Glutamatergic neuron (in vitro differentiated cells): ENCODE data around the gene PCSK5. TPM values are rescaled to one million over a fixed set of nuclear protein-coding genes. Genes with fewer than 3 reads are reported as not detected.

Source experiments
- DNase-seq: peaks from one replicate; pipeline ENCODE4 v3.0.0; 2022
- H3K27ac Mint-ChIP-seq: one replicate; pipeline ENCODE4 v1.8.0; 2020; ENCODE audit warnings: mild to moderate bottlenecking, mixed read lengths, inconsistent platforms; ENCODE audit not compliant: unreplicated experiment
- H3K27me3 Mint-ChIP-seq: one replicate; pipeline ENCODE4 v1.8.0; 2020; ENCODE audit warnings: mild to moderate bottlenecking, moderate library complexity, mixed read lengths, inconsistent platforms; ENCODE audit not compliant: unreplicated experiment
- H3K36me3 Mint-ChIP-seq: one replicate; pipeline ENCODE4 v1.8.0; 2020; ENCODE audit warnings: mild to moderate bottlenecking, mixed read lengths, inconsistent platforms; ENCODE audit not compliant: unreplicated experiment
- H3K4me1 Mint-ChIP-seq: one replicate; pipeline ENCODE4 v1.8.0; 2020; ENCODE audit warnings: mild to moderate bottlenecking, low read depth, mixed read lengths, inconsistent platforms; ENCODE audit not compliant: unreplicated experiment
- H3K4me3 Mint-ChIP-seq: one replicate; pipeline ENCODE4 v1.8.0; 2020; ENCODE audit warnings: mild to moderate bottlenecking, mixed read lengths, inconsistent platforms; ENCODE audit not compliant: unreplicated experiment
- H3K9me3 Mint-ChIP-seq: one replicate; pipeline ENCODE4 v1.8.0; 2020; ENCODE audit warnings: mild to moderate bottlenecking, moderate library complexity, mixed read lengths, inconsistent platforms; ENCODE audit not compliant: unreplicated experiment
- total RNA-seq: library from RNA; stranded (reverse); fragmentation: NEBNext Ultra II Directional; extraction: Animal tissue kit (Norgen Biotek cat#: 25700); gene quantifications from one replicate; pipeline ENCODE4 v1.2.1, GENCODE V29; 2021; ENCODE audit not compliant: unreplicated experiment
- TF ChIP-seq, protein P1 (sequence below): fragments of 200-600 bp; sonication (generic); IDR thresholded peaks from one replicate; pipeline ENCODE4 v1.5.0; 2021; ENCODE audit not compliant: partially characterized antibody, unreplicated experiment

PCSK5 gene
- total RNA-seq, 1 donor from 2014 or later, result 9.6 TPM

DNA sequence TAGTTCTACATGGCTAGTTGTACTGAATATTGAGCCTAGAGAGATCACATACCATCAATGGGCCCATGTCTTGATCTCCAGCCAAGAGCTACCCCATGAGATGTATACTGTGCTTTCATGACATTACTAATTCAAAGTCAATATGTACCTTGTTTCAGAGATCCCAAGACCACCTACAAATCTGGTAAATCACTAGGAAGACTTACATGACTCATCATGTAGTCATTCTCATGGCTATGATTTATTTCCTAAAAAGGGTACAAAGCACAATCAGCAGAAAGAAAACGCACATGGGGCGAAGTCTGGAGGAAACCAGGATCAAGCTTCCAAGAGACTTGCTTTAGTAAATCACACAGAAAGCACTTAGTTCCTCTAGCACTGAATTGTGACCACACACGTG, 103.0 kb downstream of the PCSK5 start:
- Mint-ChIP-seq H3K36me3 (no peaks in the 10 kb centered on the region), H3K4me1 (peaks cover 2% of the 10 kb centered on the region), H3K27ac (no peak overlapping the region), H3K27me3 (peaks cover 2% of the 10 kb centered on the region), H3K4me3 (no peak overlapping the region), H3K9me3 (peaks cover 3% of the 10 kb centered on the region)
- DNase-seq, result no peak
- TF ChIP-seq, protein P1, sequence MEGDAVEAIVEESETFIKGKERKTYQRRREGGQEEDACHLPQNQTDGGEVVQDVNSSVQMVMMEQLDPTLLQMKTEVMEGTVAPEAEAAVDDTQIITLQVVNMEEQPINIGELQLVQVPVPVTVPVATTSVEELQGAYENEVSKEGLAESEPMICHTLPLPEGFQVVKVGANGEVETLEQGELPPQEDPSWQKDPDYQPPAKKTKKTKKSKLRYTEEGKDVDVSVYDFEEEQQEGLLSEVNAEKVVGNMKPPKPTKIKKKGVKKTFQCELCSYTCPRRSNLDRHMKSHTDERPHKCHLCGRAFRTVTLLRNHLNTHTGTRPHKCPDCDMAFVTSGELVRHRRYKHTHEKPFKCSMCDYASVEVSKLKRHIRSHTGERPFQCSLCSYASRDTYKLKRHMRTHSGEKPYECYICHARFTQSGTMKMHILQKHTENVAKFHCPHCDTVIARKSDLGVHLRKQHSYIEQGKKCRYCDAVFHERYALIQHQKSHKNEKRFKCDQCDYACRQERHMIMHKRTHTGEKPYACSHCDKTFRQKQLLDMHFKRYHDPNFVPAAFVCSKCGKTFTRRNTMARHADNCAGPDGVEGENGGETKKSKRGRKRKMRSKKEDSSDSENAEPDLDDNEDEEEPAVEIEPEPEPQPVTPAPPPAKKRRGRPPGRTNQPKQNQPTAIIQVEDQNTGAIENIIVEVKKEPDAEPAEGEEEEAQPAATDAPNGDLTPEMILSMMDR, result no peak

DNA sequence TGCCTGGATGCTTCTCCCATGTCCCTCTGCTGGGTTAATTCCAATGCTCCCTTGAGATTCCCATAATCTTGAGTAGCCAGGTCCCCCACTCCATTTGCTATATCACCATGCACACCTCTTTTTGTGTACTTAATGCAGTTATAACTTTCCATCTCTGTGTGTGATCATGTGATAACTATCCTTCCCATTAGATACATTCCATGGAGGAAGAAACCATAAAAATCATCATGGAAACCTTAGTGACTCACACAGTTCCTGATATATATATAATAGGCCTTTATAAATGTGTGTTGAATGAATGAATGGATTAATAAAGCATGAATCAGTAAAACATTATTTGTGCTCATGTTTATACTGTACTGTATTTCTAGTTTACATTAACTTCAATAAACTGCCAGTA, 104.6 kb downstream of the PCSK5 start:
- TF ChIP-seq, protein P1, result no peak
- Mint-ChIP-seq H3K27ac (no peak overlapping the region), H3K4me1 (peaks cover 3% of the 10 kb centered on the region), H3K27me3 (no peaks in the 10 kb centered on the region), H3K4me3 (no peak overlapping the region), H3K36me3 (no peaks in the 10 kb centered on the region), H3K9me3 (peaks cover 3% of the 10 kb centered on the region)
- no peak for DNase-seq

DNA sequence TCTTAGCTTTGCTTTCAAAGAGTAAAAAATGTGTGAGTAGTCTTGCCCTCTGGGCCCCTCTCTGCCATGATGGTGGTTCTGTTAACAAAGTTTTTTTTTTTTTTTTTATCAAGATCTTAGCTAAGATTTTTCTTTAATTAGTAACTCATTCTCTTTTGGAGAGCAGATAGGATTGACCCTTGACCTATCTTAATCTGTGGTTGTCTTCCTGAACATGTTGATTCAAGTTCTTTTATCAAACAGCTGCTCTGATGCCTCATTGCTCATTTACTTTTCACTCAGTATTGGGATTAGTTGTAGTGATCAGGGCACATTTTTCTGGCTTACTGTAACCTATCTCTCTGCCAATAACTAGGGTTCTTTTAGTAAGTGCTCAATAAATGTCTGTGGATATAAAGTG, 106.3 kb downstream of the PCSK5 start:
- Mint-ChIP-seq H3K36me3 (no peaks in the 10 kb centered on the region), H3K4me1 (peaks cover 9% of the 10 kb centered on the region), H3K9me3 (peaks cover 3% of the 10 kb centered on the region), H3K27me3 (no peaks in the 10 kb centered on the region), H3K4me3 (no peak overlapping the region), H3K27ac (no peak overlapping the region)
- no peak for DNase-seq
- TF ChIP-seq, protein P1, result no peak

DNA sequence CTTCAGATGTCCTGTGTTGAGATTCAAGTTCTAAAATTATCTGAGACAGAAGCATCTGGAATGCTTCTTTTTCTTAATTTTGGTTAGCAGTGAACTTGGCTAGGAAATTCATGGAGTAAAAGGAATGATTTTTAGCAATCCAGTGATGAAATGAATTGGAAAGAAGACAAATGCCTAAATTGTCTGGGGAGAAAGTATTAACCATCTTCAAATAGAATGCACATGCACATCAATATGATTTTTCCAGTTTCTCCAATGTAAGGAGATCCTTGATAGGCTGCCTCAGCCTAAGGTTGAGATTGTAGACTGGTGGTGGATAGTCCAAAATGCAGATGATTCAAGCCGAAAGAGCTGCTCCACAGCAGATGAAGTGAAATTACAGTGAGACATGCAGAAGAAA, 106.7 kb downstream of the PCSK5 start:
- Mint-ChIP-seq H3K4me3 (no peak overlapping the region), H3K36me3 (no peaks in the 10 kb centered on the region), H3K27ac (no peak overlapping the region), H3K4me1 (peaks cover 9% of the 10 kb centered on the region), H3K9me3 (peaks cover 3% of the 10 kb centered on the region), H3K27me3 (no peaks in the 10 kb centered on the region)
- TF ChIP-seq, protein P1, result no peak
- DNase-seq, result no peak

DNA sequence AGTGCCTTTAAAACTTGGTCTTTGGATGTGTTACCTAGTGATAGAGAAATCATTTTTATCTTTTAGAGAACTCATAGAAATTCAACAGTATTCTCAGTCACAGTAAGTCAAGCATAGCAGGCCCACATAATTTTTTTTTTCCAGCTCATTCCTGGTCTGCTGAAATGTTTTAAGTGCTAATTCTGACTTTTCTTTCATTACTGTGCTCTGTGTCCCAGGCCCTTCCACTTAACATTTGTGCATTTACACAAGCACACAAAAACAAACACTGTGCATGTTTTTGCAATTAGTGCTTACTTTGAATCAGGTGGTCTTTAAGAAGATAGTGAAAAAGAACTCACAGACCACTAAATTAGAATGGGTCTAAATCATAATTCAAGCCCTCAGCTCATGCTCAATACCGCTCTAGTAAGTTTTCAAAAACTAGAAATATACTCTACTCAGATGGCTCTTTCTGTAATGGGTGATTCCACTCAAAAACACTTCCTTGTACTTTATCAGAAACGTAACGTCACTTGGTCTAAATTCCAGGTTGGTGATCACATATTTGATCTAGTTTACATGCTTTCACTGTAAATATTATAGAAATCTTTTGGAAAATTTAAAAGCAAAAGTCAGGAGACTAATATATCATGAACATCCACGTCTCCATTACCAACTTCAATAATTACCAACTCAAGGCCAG, 107.8 kb downstream of the PCSK5 start:
- no peak for DNase-seq
- Mint-ChIP-seq H3K27ac (no peak overlapping the region), H3K9me3 (peaks cover 3% of the 10 kb centered on the region), H3K36me3 (no peaks in the 10 kb centered on the region), H3K27me3 (no peaks in the 10 kb centered on the region), H3K4me3 (no peak overlapping the region), H3K4me1 (peaks cover 9% of the 10 kb centered on the region)
- TF ChIP-seq, protein P1, result no peak
